H9 (cell line): Measurements from ENCODE around the gene NUTF2. TPM values are rescaled to one million over a fixed set of nuclear protein-coding genes. Genes with fewer than 3 reads are reported as not detected.

Source experiments
- DNase-seq: peaks from one replicate; pipeline ENCODE4 v3.0.0-alpha.2; 2017
- H2AFZ ChIP-seq: one replicate; pipeline ENCODE4 v1.6.1; 2013; ENCODE audit warnings: mild to moderate bottlenecking, low read length, control low read depth, moderate library complexity
- H2AK5ac ChIP-seq: 2 replicates; pipeline ENCODE4 v1.6.1; 2013; ENCODE audit warnings: low read length, control low read depth, mixed read lengths; ENCODE audit not compliant: insufficient read length
- H2BK120ac ChIP-seq: one replicate; pipeline ENCODE4 v1.6.1; 2013; ENCODE audit warnings: low read depth, mild to moderate bottlenecking, low read length, control low read depth, inconsistent platforms; ENCODE audit not compliant: poor library complexity, severe bottlenecking
- H2BK12ac ChIP-seq: 2 replicates; pipeline ENCODE4 v1.6.1; 2013; ENCODE audit warnings: low read length, control low read depth, mixed read lengths, low read depth; ENCODE audit not compliant: insufficient read length
- H2BK15ac ChIP-seq: 2 replicates; pipeline ENCODE4 v1.6.1; 2013; ENCODE audit warnings: low read depth, low read length, control low read depth
- H2BK20ac ChIP-seq: one replicate; pipeline ENCODE4 v1.6.1; 2013; ENCODE audit warnings: low read depth, mild to moderate bottlenecking, low read length, control low read depth, inconsistent platforms; ENCODE audit not compliant: poor library complexity, severe bottlenecking
- H2BK5ac ChIP-seq: 2 replicates; pipeline ENCODE4 v1.6.1; 2013; ENCODE audit warnings: low read length, control low read depth, mixed read lengths; ENCODE audit not compliant: insufficient read length
- H3K14ac ChIP-seq: 2 replicates; pipeline ENCODE4 v1.6.1; 2013; ENCODE audit warnings: low read length, control low read depth; ENCODE audit not compliant: insufficient read depth
- H3K18ac ChIP-seq: 2 replicates; pipeline ENCODE4 v1.6.1; 2013; ENCODE audit warnings: low read depth, mild to moderate bottlenecking, mixed read lengths, low read length, control low read depth; ENCODE audit not compliant: insufficient read length
- H3K23ac ChIP-seq: 2 replicates; pipeline ENCODE4 v1.6.1; 2013; ENCODE audit warnings: low read length, control low read depth, mixed read lengths, low read depth; ENCODE audit not compliant: insufficient read length
- H3K23me2 ChIP-seq: 2 replicates; pipeline ENCODE4 v1.6.1; 2013; ENCODE audit warnings: low read depth, mild to moderate bottlenecking, mixed read lengths, low read length, control low read depth; ENCODE audit not compliant: insufficient read length, poor library complexity, severe bottlenecking
- H3K27ac ChIP-seq: 2 replicates; pipeline ENCODE4 v1.5.1; 2013; ENCODE audit warnings: low read length, control low read depth, mixed read lengths, low read depth; ENCODE audit not compliant: insufficient read length
- H3K27me3 ChIP-seq: 2 replicates; pipeline ENCODE4 v1.6.1; 2013; ENCODE audit warnings: low read length, control low read depth, inconsistent platforms; ENCODE audit not compliant: insufficient read depth
- H3K4ac ChIP-seq: 2 replicates; pipeline ENCODE4 v1.6.1; 2013; ENCODE audit warnings: low read depth, mild to moderate bottlenecking, control low read depth, inconsistent platforms, low read length, moderate library complexity
- H3K4me1 ChIP-seq: 2 replicates; pipeline ENCODE4 v1.6.1; 2013; ENCODE audit warnings: low read length, control low read depth, inconsistent platforms; ENCODE audit not compliant: insufficient read depth
- H3K4me2 ChIP-seq: 2 replicates; pipeline ENCODE4 v1.6.1; 2013; ENCODE audit warnings: low read length, control low read depth, mixed read lengths; ENCODE audit not compliant: insufficient read length, insufficient read depth
- H3K56ac ChIP-seq: 2 replicates; pipeline ENCODE4 v1.6.1; 2013; ENCODE audit warnings: low read depth, mild to moderate bottlenecking, mixed read lengths, low read length, control low read depth; ENCODE audit not compliant: insufficient read length
- H3K79me1 ChIP-seq: 2 replicates; pipeline ENCODE4 v1.6.1; 2013; ENCODE audit warnings: low read depth, mild to moderate bottlenecking, moderate library complexity, low read length, control low read depth, inconsistent platforms; ENCODE audit not compliant: insufficient read depth, poor library complexity, severe bottlenecking
- H3K79me2 ChIP-seq: 2 replicates; pipeline ENCODE4 v1.6.1; 2013; ENCODE audit warnings: low read length, control low read depth, inconsistent platforms; ENCODE audit not compliant: insufficient read depth
- H3K9ac ChIP-seq: 2 replicates; pipeline ENCODE4 v1.6.1; 2013; ENCODE audit warnings: low read length, control low read depth, mixed read lengths; ENCODE audit not compliant: insufficient read length; ENCODE audit errors: extremely low read depth
- H3K9me3 ChIP-seq: one replicate; pipeline ENCODE4 v1.6.1; 2013; ENCODE audit warnings: low read depth, low read length, inconsistent platforms; ENCODE audit not compliant: control insufficient read depth
- H3T11ph ChIP-seq: one replicate; pipeline ENCODE4 v1.6.1; 2013; ENCODE audit warnings: mild to moderate bottlenecking, low read length, control low read depth, inconsistent platforms
- H4K20me1 ChIP-seq: one replicate; pipeline ENCODE4 v1.6.1; 2013; ENCODE audit not compliant: control insufficient read depth, insufficient read length, insufficient read depth
- H4K5ac ChIP-seq: 2 replicates; pipeline ENCODE4 v1.6.1; 2013; ENCODE audit warnings: low read depth, mild to moderate bottlenecking, mixed read lengths, low read length, control low read depth; ENCODE audit not compliant: insufficient read length
- H4K8ac ChIP-seq: replicated peaks from 2 replicates; pipeline ENCODE4 v1.6.1; 2013; ENCODE audit warnings: low read length, control low read depth, mixed read lengths, low read depth; ENCODE audit not compliant: insufficient read length
- H4K91ac ChIP-seq: 2 replicates; pipeline ENCODE4 v1.6.1; 2013; ENCODE audit warnings: low read depth, mild to moderate bottlenecking, moderate library complexity, mixed read lengths, low read length, control low read depth; ENCODE audit not compliant: insufficient read length
- H3K27ac Mint-ChIP-seq, 3 experiments: 2 replicates in 2 of 3; 3 replicates in 1 of 3; pipeline ENCODE4 v1.8.0; 2020 to 2021; ENCODE audit warnings: mixed read lengths in 3 of 3, mild to moderate bottlenecking in 1 of 3, moderate library complexity in 1 of 3
- H3K27me3 Mint-ChIP-seq: 2 replicates; pipeline ENCODE4 v1.8.0; 2021; ENCODE audit warnings: low read depth, mild to moderate bottlenecking, moderate library complexity, mixed read lengths
- H3K36me3 Mint-ChIP-seq, 3 experiments: 2 replicates in 2 of 3; 3 replicates in 1 of 3; pipeline ENCODE4 v1.8.0; 2020 to 2021; ENCODE audit warnings: low read depth in 3 of 3, mixed read lengths in 3 of 3; ENCODE audit not compliant: insufficient read depth in 1 of 3
- H3K4me1 Mint-ChIP-seq, 2 experiments: 2 replicates each; pipeline ENCODE4 v1.8.0; 2020; ENCODE audit warnings: mixed read lengths in 2 of 2
- H3K4me3 Mint-ChIP-seq, 2 experiments: 2 replicates in 1 of 2; 3 replicates in 1 of 2; pipeline ENCODE4 v1.8.0; 2020 to 2021; ENCODE audit warnings: mild to moderate bottlenecking in 2 of 2, mixed read lengths in 2 of 2, moderate library complexity in 1 of 2
- H3K9me3 Mint-ChIP-seq, 2 experiments: 2 replicates in 1 of 2; 3 replicates in 1 of 2; pipeline ENCODE4 v1.8.0; 2020; ENCODE audit warnings: mild to moderate bottlenecking in 2 of 2, mixed read lengths in 2 of 2, moderate library complexity in 1 of 2
- CTCF ChIP-seq: fragments of 200-600 bp; sonication (generic); conservative IDR thresholded peaks from 3 replicates; pipeline ENCODE4 v1.8.0; 2021; ENCODE audit warnings: antibody characterized with exemption, mild to moderate bottlenecking
- WGBS: extraction: QIAGEN DNeasy Blood & Tissue Kit; methylation state at CpG from one replicate; pipeline ENCODE4 v1.1.7; 2013; ENCODE audit warnings: missing lambda C conversion rate, low lambda C conversion rate, mixed read lengths; ENCODE audit not compliant: insufficient read length; ENCODE audit errors: extremely low coverage; 5-methylcytosine and 5-hydroxymethylcytosine counted together
- total RNA-seq: library from RNA; stranded (reverse); gene quantifications from 2 replicates; pipeline ENCODE4 v1.2.1, GENCODE V29; 2021

The NUTF2 gene
- total RNA-seq, 1 experiment from 2014 or later: 198 TPM

GRCh38 chr16:67855789-67856188 lies 9.1 kb downstream of the NUTF2 start:
- no peak overlapping the region for H2AK5ac ChIP-seq
- no CpG with 5 or more reads among the region's 10 CpGs for WGBS
- H4K5ac ChIP-seq: no peak overlapping the region
- no peak overlapping the region for H3K23ac ChIP-seq
- no peak overlapping the region for H2BK12ac ChIP-seq
- H2BK120ac ChIP-seq: no peak overlapping the region
- Mint-ChIP-seq H3K36me3 (peaks cover 9 to 27% (median 20%) of the 10 kb centered on the region in 3 experiments; a peak in 6 of 7 replicates), H3K4me1 (peaks cover 37 to 46% of the 10 kb centered on the region in 2 experiments), H3K27ac (peak overlapping the region in 1 of 3 experiments; percentile 81; a peak in 1 of 7 replicates), H3K27me3 (no peaks in the 10 kb centered on the region), H3K9me3 (no peaks in the 10 kb centered on the region), H3K4me3 (peak overlapping the region in 1 of 2 experiments; percentile 57; a peak in 1 of 5 replicates)
- H2BK15ac ChIP-seq: no peak overlapping the region
- H3K79me2 ChIP-seq: peaks cover 46% of the 10 kb centered on the region; the same call in 1 of the 2 replicates
- no peaks in the 10 kb centered on the region for H3K23me2 ChIP-seq
- H3K79me1 ChIP-seq: peaks cover 2% of the 10 kb centered on the region
- H2BK20ac ChIP-seq: no peak overlapping the region
- H3K9ac ChIP-seq: no peak overlapping the region
- H3K14ac ChIP-seq: no peak overlapping the region; the same call in 1 of the 2 replicates
- no peak overlapping the region for H3K4ac ChIP-seq
- no peaks in the 10 kb centered on the region for H3K9me3 ChIP-seq
- no peak overlapping the region for H3K27ac ChIP-seq
- H3K18ac ChIP-seq: no peak overlapping the region
- H3K56ac ChIP-seq: no peak overlapping the region
- H3K4me1 ChIP-seq: peaks cover 6% of the 10 kb centered on the region; the same call in 1 of the 2 replicates
- no peak overlapping the region for H3T11ph ChIP-seq
- H4K91ac ChIP-seq: no peak overlapping the region
- H4K20me1 ChIP-seq: no peaks in the 10 kb centered on the region
- no peak for TF ChIP-seq CTCF
- no peak overlapping the region for H2AFZ ChIP-seq
- H4K8ac ChIP-seq: no peak overlapping the region
- H2BK5ac ChIP-seq: no peak overlapping the region
- no peak overlapping the region for H3K4me2 ChIP-seq
- no peaks in the 10 kb centered on the region for H3K27me3 ChIP-seq
- DNase-seq: no peak
